Effector CD8-positive, alpha-beta T cell (primary cell): ENCODE measurements around the gene FBXL16.

Source experiments
- DNase-seq: peaks from one replicate; lab custom pipeline; 2025; lab: John Stamatoyannopoulos, UW

Gene FBXL16

GRCh38 chr16:689175-689897 lies 16.3 kb downstream of the FBXL16 start:
- DNase-seq: no peak

DNA sequence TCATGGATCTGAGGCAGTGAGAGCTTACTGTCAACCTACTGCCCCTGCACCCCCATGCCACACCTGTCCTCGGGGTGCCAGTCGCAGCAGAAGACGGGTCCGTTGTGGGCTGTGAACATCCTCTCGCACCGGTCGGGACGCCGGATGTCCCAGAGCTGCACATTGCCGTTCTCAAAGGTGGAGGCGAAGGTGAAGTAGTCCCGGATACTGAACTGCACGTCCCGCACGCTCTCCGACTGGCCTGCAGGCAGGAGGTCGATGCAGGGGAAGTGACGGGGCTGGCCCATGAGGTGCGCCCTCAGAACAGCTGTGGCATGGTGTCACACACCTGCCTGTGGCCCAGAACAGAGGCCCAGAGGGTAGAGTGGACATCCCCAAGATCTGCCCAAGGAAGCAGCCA lies 18.1 kb downstream of the FBXL16 start:
- DNase-seq: no peak

- no peak for DNase-seq
These were observed 18.9 kb downstream of the FBXL16 start for GRCh38 chr16:686459-687260.

DNA sequence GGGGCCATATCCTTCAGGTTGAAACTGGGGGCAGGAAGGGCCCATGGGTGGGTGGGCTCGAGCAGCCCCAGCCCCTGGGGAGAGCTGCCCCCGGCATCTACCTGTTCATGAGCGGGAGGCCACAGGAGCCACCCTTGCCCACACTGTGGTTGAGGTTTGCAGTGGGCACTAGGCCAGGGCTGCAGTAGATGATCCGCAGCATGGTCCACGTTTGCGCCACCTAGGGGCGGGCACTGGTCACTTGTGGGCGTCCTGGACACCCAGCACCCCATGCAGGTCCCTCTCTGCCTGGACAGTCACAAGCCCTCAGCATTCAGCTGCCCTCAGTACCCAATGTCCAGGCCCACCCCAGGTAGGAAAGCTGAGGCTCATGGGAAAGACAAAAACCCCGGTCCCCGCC lies 19.6 kb downstream of the FBXL16 start:
- no peak for DNase-seq

GRCh38 chr16:684961-685696 lies 20.5 kb downstream of the FBXL16 start:
- DNase-seq: no peak

DNA sequence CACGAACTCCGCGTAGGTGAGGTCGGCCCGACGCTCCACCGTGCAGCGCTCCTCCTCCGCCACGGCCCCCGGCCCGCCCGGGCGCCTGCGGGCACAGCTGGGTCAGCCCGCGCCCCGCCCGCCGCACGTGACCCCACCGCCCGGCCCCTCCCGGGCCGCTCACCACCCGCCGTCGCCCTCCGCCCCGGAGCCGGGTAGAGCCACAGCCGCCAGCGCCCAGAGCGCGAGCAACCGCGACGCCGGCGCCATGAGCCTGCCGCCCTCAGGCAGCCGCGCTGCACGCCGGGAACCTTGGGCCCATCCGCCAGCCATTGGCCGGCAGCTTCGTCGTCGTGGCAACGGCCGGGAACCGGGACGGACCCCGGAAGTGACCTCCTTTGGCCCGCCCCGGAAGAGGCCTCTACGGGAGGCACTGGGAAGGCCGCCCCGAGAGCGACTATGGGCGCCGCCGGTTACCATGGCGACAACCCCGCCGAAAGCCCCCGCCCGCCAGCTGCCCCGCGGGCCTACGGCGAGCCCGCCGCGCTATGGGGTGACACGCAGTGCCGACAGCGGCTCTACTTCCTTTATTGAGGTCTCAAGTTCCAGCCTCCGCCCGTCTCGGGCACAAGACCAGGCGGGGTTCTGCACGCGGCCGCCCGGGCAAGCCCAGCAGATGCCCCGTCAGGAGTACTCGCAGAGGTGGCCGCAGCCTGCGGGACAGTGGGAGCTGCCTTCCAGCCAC lies 21.4 kb downstream of the FBXL16 start, which contains the start of gene JMJD8:
JMJD8 (minus strand) TSS at position 264 of the 724 bp plus-strand sequence; CDS start at position 249, 15 bp downstream.
- DNase-seq: peak; percentile 91

DNA sequence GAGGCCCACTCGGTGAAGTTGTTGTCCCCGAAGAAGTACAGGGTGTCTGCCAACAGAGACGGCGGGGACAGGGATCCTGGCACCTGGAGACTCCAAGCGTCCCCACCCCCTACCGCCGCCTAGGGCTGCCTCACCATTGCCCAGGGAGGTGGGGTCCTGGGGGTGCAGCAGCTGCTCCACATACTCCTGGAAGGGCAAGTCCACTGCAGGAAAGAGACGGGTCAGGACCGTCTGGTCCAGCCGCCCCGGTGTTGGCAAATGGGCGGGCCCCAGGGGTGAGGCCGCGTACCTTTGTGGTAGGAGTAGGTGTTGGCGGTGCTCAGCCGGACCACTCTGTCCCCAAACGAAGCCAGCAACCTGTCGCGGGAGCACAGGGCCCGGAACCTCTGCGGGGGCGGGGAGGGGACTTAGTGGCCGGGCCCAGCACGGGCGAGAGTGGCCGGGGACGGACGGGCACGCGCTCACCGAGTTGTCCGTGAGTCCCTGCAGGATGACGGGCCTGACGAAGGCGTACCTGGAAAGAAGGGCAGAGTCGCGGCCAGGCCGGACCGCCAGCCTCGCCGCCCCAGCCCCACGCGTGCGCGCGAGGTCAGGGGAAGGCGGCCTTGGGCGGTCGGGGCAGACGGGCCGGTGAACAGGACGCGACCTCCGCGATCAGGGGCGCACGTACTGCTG lies 22.1 kb downstream of the FBXL16 start:
- DNase-seq: no peak

DNA sequence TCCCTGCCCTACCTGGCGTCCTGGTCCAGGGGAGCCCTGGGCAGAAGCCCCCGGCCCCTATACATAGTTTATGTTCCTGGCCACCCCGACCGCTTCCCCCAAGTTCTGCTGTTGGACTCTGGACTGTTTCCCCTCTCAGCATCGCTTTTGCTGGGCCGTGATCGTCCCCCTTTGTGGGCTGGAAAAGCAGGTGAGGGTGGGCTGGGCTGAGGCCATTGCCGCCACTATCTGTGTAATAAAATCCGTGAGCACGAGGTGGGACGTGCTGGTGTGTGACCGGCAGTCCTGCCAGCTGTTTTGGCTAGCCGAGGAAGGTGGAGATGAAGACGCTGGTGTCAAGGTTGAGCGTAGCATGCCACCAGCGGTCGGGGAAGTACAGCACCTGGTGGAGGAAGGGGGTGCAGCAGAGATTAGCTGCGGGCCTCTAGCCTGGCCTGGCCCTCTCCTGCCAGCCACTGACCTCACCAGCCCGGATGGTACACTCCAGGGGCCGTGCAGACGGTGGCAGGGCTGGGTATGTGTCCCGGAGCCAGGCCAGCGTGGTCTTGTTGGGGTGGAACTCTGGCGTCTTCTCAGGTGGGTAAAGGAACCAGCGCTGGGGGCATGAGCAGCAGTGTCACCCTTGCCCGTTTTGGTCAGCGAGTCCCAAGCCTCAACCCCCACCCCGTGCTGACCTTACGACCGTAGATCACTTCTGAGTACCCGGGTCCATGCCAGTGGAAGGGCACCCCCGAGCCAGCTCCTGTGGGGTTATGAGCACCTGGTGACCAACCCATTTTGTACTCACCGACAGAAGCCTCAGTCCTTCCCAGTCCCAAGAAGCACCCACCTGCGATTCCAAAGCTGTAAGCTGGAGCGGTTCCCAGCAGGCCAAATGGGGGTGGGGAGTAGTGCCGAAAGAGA lies 22.9 kb downstream of the FBXL16 start:
- no peak for DNase-seq

DNA sequence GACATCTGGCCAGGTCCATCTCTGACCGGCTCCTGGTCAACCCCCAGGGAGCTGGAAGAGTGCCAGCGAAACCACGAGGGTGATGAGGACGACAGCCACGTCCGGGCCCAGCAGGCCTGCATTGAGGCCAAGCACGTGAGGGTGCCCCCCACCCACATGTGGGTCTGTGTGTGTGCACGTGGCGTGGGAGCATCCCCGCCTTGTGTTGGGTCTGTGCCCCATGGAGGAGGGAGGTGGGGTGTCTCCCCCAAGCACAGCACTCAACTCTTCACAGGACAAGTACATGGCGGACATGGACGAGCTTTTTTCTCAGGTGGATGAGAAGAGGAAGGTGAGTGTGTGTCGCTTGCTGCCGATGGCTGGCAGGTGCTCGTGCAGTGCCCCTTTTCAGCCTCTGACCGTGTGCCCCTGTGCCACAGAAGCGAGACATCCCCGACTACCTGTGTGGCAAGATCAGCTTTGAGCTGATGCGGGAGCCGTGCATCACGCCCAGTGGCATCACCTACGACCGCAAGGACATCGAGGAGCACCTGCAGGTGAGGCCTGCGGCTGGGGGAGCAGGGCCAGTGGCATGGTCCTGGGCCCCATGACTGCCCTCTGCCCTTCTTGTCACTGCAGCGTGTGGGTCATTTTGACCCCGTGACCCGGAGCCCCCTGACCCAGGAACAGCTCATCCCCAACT lies 23.7 kb downstream of the FBXL16 start:
- DNase-seq: no peak

DNA sequence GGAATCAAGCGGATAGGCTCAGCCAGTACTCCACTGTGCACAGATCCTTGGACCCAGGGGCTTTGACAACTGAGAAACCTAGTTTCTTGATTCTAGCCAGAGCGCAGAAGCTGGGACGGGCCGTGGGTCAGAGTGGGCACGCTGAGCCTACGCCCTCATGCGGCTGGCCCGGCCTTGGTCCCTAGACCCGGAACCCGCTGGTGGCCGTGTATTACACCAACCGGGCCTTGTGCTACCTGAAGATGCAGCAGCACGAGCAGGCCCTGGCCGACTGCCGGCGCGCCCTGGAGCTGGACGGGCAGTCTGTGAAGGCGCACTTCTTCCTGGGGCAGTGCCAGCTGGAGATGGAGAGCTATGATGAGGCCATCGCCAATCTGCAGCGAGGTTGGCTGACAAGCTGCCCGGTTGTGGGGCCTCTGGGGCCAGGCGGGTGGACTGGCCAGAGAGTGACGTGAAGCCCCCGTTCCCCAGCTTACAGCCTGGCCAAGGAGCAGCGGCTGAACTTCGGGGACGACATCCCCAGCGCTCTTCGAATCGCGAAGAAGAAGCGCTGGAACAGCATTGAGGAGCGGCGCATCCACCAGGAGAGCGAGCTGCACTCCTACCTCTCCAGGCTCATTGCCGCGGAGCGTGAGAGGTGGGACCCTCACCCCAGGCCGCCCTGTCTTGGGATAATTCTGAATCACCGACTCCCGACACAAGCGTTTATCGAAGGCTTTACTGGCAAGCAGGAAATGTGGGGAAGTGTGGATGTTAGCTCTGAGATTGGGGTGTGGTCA lies 24.4 kb downstream of the FBXL16 start:
- no peak for DNase-seq

DNA sequence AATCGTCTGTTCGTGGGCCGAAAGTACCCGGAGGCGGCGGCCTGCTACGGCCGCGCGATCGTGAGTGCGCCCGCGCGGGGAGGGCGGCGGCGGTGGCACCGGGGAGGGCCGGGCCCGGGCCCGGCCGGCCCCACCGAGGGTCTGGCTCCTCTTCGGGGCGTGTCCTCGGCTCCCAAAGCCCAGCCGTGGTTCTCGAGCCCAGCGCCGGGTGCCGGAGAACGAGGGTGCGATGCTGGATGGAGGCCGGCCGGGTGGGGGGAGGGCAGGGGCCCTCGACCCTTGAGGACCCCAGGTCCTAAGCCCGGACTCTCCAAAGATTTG lies 25.0 kb downstream of the FBXL16 start:
- DNase-seq: no peak

DNA sequence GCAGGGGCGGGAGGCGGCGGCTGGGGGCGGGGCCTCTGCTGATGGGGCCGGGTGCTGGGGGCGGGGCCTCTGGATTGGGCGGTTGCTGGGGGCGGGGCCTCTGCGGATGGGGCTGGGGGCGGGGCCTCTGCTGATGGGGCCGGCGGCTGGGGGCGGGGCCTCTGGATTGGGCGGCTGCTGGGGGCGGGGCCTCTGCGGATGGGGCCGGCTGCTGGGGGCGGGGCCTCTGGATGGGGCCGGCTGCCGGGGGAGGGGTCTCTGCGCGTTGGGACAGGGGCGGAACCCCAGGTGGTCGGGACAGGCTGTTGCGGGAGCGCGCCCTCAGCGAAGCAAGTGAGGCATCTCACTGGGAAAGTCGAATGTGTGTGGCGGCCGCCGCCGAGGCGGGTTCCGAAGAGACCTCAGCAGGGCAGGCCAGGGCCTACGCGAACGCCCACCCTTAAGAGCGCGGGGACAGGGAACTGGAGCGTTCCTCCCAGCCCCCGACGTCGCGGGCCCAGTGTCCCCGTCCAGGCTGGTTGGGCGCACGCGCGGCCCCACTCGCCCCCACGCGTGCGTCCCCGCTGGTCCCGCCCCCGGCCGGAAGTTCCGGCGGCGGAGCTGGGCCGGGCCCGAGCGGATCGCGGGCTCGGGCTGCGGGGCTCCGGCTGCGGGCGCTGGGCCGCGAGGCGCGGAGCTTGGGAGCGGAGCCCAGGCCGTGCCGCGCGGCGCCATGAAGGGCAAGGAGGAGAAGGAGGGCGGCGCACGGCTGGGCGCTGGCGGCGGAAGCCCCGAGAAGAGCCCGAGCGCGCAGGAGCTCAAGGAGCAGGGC lies 25.6 kb downstream of the FBXL16 start, which contains the start of gene STUB1:
STUB1 (plus strand) TSS at position 597 of the 811 bp plus-strand sequence; CDS start at position 713, 116 bp downstream.
- peak; percentile 91 for DNase-seq

DNA sequence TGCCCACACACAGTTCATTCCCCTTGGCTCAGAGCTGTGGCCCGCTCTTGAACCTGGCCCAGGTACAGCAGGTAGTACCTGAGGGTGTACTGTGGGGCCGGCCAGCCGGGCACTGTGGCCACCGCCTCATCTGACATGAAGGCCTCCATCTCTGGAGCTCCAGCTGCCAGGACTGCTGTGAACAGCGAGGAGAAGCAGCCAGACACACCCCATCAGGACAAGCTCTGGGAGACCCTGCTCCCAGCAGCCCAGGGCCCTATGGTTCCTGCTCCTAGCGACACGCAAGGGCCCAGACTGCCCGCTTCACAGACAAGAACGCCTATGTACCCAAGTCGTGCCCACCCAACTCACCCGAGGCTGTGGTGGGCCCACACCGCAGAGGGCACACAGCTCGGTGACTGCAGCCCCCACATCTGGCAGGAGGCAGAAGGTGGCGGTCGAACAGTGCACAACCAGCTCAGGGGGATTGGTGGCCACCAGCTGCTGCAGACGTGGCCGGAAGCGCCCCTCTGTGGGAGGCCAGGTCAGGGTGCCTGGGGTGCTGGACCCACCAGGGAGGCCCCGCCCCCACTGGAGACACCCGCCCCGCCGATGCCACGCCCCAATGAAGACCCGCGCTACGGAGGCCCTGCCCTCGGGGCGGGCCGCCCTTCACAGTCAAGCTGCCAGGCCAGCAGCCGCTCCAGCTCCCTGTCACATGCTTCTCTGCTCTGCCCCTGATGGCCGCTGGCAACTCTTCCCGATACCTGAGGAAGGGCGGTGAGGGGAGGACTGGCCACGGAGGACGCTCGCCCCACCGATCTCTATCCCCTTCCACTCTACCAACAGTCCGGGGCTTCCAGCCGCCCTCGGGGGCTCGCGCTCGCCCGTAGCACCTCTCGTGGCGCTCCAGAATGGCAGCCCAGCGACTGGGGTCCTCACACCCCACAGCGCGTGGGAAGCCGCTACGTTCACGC lies 26.5 kb downstream of the FBXL16 start:
- DNase-seq: peak; percentile 44

DNA sequence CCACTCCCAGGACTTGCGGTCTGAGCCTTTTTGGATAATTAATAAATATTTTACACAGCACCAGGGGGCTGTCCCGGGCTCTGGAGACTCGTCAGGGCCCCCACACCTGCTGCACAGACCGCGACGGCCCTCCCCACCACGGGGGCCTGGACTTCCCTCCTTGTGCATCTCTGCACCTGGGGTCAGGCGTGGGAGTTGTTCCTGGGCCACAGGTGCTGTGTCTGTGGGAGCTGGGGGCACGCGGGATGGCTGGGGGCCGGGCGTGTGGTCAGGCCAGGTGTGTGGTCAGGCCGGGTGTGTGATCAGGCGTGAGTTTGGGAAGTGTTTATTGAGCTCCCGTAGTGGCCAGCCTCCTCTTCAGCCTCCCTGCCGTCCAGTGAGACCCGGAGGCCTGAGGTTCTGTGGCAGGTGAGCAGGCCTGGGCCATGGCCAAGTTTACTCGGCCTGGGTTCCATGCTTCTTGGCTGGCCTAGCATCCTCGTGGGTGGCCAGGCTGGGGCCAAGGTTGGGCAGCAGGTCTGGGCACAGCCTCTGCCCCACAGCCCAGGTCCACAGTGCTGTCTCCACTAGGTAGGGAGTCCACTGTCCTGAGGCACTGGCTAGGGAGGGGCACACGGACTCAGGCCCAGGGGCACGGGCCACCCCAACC lies 27.3 kb downstream of the FBXL16 start:
- no peak for DNase-seq

DNA sequence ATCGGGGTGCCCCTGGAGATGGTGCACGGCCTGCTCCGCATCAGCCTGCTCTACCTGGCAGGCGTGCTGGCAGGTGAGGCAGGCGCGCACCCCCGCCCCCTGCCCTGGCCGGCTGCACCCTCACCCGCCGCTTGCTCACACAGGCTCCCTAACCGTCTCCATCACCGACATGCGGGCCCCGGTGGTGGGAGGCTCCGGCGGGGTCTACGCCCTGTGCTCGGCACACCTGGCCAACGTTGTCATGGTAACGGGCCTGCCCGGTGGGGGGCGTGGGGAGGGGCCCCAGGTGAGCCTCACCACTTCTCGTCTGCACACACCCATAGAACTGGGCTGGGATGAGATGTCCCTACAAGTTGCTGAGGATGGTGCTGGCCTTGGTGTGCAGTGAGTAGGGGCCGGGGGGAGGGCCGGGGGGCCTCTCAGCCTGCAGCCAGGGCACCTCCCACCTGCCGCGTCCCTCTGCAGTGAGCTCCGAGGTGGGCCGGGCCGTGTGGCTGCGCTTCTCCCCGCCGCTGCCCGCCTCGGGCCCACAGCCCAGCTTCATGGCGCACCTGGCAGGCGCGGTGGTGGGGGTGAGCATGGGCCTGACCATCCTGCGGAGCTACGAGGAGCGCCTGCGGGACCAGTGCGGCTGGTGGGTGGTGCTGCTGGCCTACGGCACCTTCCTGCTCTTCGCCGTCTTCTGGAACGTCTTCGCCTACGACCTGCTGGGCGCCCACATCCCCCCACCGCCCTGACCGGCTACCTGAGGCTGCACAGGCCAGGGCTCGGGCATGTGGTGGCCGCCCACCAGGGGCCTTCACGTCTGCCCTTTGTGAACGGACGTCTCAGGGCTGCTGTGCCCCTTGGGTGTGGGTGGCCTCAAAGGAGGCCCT lies 28.0 kb downstream of the FBXL16 start:
- DNase-seq: no peak
